ENCODE measurements around the gene PGF. TPM values are rescaled to one million over a fixed set of nuclear protein-coding genes. Genes with fewer than 3 reads are reported as not detected.

The PGF gene
- total and polyA plus RNA-seq, 2 of the 13 experiments (the other 11 are each of a cell fraction or from before 2014, with no cell fraction given), result 10.7 to 27.5 TPM

DNA sequence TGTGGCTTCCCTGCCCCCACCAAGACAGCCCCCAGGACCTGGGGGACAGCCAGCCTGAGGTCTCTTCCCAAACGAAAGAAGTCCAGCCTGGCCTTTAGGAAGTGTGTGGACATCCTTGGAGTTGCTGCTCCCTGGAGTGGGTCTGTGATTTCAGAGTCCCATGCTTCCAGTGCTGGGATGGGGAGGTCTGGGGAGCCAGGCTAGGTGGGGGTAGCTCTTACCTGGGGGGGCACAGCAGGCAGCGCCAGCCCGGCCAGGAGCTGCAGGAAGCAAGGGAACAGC lies 509 bp downstream of the PGF start:
- peak overlapping the region; percentile 92 for H3K4me2 ChIP-seq (ENCODE audit: low read depth, low read length)
- H3K27me3 ChIP-seq (ENCODE audit: control insufficient read depth in 1 of 2, insufficient read depth in 2 of 2, low read length in 2 of 2), result no peaks in the 10 kb centered on the region
- BruUV-seq (replicated peaks), result no TSS peak
- H3K4me1 ChIP-seq (ENCODE audit: insufficient read depth, low read length), result peaks cover 68% of the 10 kb centered on the region
- peaks cover 15% of the 10 kb centered on the region for H3K79me2 ChIP-seq (ENCODE audit: insufficient read depth, low read length)
- no peak overlapping the region for H2AFZ ChIP-seq (ENCODE audit: low read length)
- H3K36me3 ChIP-seq (replicated peaks in 1 of 2; ENCODE audit: control insufficient read depth in 1 of 2, insufficient read depth in 2 of 2, low read length in 2 of 2), result no peaks in the 10 kb centered on the region; a peak in 1 of 5 replicates
- no peaks in the 10 kb centered on the region for H4K20me1 ChIP-seq (ENCODE audit: insufficient read depth, low read length)
- no peak for DNase-seq (ENCODE audit: low spot score)
- in situ Hi-C loops (cut with HindIII; ENCODE audit: extremely low pct_ligation_motif_present, low pct_unique_long_range_greater_than_20kb) (loop anchor here (5.0 kb wide), 1 partner anchor 47 kb away; the partner anchor contains the start of gene EIF2B2), intact Hi-C loops (cut with micrococcal nuclease; ENCODE audit: unreplicated experiment) (loop anchor here (2.0 kb wide), 1 partner anchor 48 kb away; the partner anchor contains the start of gene EIF2B2)
- no peak for FAIRE-seq
- POLR2A ChIA-PET, result interaction anchor here (0.7 to 2.9 kb wide), 16 partner anchors 9 to 115 kb away, joined by 3 to 14 read pairs (median 4); partner anchors contain the start of genes EIF2B2, RPS6KL1 and ZC2HC1C
- CTCF ChIA-PET (ENCODE audit: low intra/inter-chr PET ratio, low total read pairs), result no interaction called here
- peak overlapping the region; percentile 78 for H3K9ac ChIP-seq (ENCODE audit: insufficient read depth, low read depth, low read length)
- H3K4me3 ChIP-seq (replicated peaks in 1 of 3; ENCODE audit: insufficient read depth in 1 of 3, low read depth in 2 of 3, low read length in 3 of 3), result peak overlapping the region; percentile 75 to 86 (median 80)
- peak; percentile 0 for ATAC-seq
- WGBS (ENCODE audit: low lambda C conversion rate), result 0% methylated on average over 1 of the region's 3 CpGs
- peak overlapping the region; percentile 97 for H3K27ac ChIP-seq (ENCODE audit: extremely low read length, insufficient read depth, low read length)
- H3K9me3 ChIP-seq (ENCODE audit: low read length), result no peaks in the 10 kb centered on the region
- TF ChIP-seq MED1 (CRISPR knock-in tag; IDR thresholded peaks at IDR 0.05) (no peak), YEATS4 (CRISPR knock-in tag; IDR thresholded peaks at IDR 0.05; ENCODE audit: borderline replicate concordance) (no peak), NFYB (CRISPR knock-in tag; IDR thresholded peaks at IDR 0.05) (no peak), TFDP1 (CRISPR knock-in tag; IDR thresholded peaks at IDR 0.05; ENCODE audit: borderline replicate concordance) (no peak), ZNF12 (CRISPR knock-in tag; IDR thresholded peaks at IDR 0.05) (no peak), SRSF1 (optimal IDR thresholded peaks at IDR 0.05; ENCODE audit: low read depth, low read length) (peak; percentile 82), ZNF749 (CRISPR knock-in tag; IDR thresholded peaks at IDR 0.05; ENCODE audit: borderline replicate concordance) (no peak), ZNF512 (CRISPR knock-in tag; IDR thresholded peaks at IDR 0.05) (no peak), JUN (CRISPR knock-in tag; IDR thresholded peaks at IDR 0.05) (no peak), GABPA (IDR thresholded peaks at IDR 0.05; ENCODE audit: low read depth, low read length) (no peak), GABPA (CRISPR knock-in tag; IDR thresholded peaks at IDR 0.05; ENCODE audit: low read depth) (no peak), CCAR2 (optimal IDR thresholded peaks at IDR 0.05; ENCODE audit: low read depth, low read length) (no peak), ARNTL (CRISPR knock-in tag; IDR thresholded peaks at IDR 0.05) (no peak), PHF8 (CRISPR knock-in tag; IDR thresholded peaks at IDR 0.05) (no peak), CEBPB (IDR thresholded peaks at IDR 0.05; ENCODE audit: borderline replicate concordance, low read depth, low read length) (no peak), CC2D1A (CRISPR knock-in tag; IDR thresholded peaks at IDR 0.05) (no peak), MEF2D (CRISPR knock-in tag; IDR thresholded peaks at IDR 0.05) (peak; percentile 26; the same call in 1 of the 2 replicates), LBX2 (CRISPR knock-in tag; IDR thresholded peaks at IDR 0.05; ENCODE audit: borderline replicate concordance) (no peak), ZMYM4 (CRISPR knock-in tag; IDR thresholded peaks at IDR 0.05) (no peak), RNF2 (conservative IDR thresholded peaks at IDR 0.05; ENCODE audit: low read depth) (no peak), PCBP1 (IDR thresholded peaks at IDR 0.05; ENCODE audit: borderline replicate concordance, low read depth, low read length) (0 out of 2 replicates have a peak, but pooled peaks have one; percentile 18)
- TF ChIP-seq, protein P1, sequence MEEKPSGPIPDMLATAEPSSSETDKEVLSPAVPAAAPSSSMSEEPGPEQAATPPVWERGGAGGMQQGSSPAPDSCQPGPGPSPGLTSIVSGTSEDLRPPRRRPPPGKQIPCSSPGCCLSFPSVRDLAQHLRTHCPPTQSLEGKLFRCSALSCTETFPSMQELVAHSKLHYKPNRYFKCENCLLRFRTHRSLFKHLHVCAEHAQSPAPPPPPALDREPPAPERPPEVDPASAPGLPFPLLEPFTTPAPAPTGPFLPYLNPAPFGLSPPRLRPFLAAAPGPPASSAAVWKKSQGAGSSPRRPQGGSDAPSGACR (CRISPR knock-in tag; IDR thresholded peaks at IDR 0.05), result no peak
- TF ChIP-seq, protein P2, sequence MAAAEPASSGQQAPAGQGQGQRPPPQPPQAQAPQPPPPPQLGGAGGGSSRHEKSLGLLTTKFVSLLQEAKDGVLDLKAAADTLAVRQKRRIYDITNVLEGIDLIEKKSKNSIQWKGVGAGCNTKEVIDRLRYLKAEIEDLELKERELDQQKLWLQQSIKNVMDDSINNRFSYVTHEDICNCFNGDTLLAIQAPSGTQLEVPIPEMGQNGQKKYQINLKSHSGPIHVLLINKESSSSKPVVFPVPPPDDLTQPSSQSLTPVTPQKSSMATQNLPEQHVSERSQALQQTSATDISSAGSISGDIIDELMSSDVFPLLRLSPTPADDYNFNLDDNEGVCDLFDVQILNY (CRISPR knock-in tag; conservative IDR thresholded peaks at IDR 0.05), result no peak
